OCI-LY3 (cell line): ENCODE measurements around the gene MPND.
A peak's percentile ranks its signal among the peaks of the same experiment; 100 is the strongest.

ENCODE experiments used
- H2AFZ ChIP-seq: fragments of 200-600, 300-600 bp; shearing (Covaris generic); 2 replicates; pipeline ENCODE4 v1.6.0; 2014; ENCODE audit warnings: antibody characterized with exemption, low read depth, low read length
- H3K27ac ChIP-seq: fragments of 200-600, 300-600 bp; sonication (generic); 2 replicates; pipeline ENCODE4 v1.5.1; 2014; ENCODE audit warnings: mild to moderate bottlenecking, low read length, moderate library complexity, mixed read lengths
- H3K27me3 ChIP-seq: fragments of 200-600, 300-600 bp; sonication (generic); 2 replicates; pipeline ENCODE4 v1.6.1; 2014; ENCODE audit warnings: low read depth, low read length, mixed read lengths
- H3K36me3 ChIP-seq: fragments of 200-600, 300-600 bp; sonication (generic); replicated peaks from 2 replicates; pipeline ENCODE3; 2014; ENCODE audit warnings: low read depth, low read length, mixed read lengths
- H3K4me1 ChIP-seq: fragments of 300-600, 200-600 bp; sonication (generic); 2 replicates; pipeline ENCODE4 v1.6.1; 2014; ENCODE audit warnings: low read length, mixed read lengths
- H3K4me2 ChIP-seq: fragments of 200-600, 300-600 bp; sonication (generic); 2 replicates; pipeline ENCODE4 v1.6.1; 2014; ENCODE audit warnings: low read length, mixed read lengths
- H3K4me3 ChIP-seq: fragments of 300-600, 200-600 bp; sonication (generic); 2 replicates; pipeline ENCODE4 v1.5.1; 2014; ENCODE audit warnings: antibody characterized with exemption, mild to moderate bottlenecking, low read length, moderate library complexity
- H3K79me2 ChIP-seq: fragments of 300-600, 200-600 bp; shearing (Covaris generic); 2 replicates; pipeline ENCODE4 v1.6.1; 2014; ENCODE audit warnings: mild to moderate bottlenecking, low read length, mixed read lengths
- H3K9ac ChIP-seq: fragments of 300-600, 200-600 bp; shearing (Covaris generic); 2 replicates; pipeline ENCODE4 v1.6.0; 2014; ENCODE audit warnings: mild to moderate bottlenecking, low read length, moderate library complexity
- H3K9me3 ChIP-seq: fragments of 200-600, 300-600 bp; shearing (Covaris generic); 2 replicates; pipeline ENCODE4 v1.6.1; 2014; ENCODE audit warnings: low read length, mixed read lengths; ENCODE audit not compliant: insufficient read depth
- H4K20me1 ChIP-seq: fragments of 200-600, 300-600 bp; sonication (generic); 2 replicates; pipeline ENCODE4 v1.6.1; 2016; ENCODE audit warnings: low read length, mixed read lengths; ENCODE audit not compliant: insufficient read depth
- CTCF ChIP-seq: fragments of 200-600, 300-600 bp; sonication (generic); IDR thresholded peaks from 2 replicates; pipeline ENCODE4 v1.5.1; 2014; ENCODE audit warnings: antibody characterized with exemption, low read length, low read depth
- EZH2phosphoT487 ChIP-seq: fragments of 200-600 bp; shearing (Covaris generic); IDR thresholded peaks from 2 replicates; pipeline ENCODE4 v1.6.1; 2018; ENCODE audit warnings: antibody characterized with exemption, mixed run types, low read depth

MPND gene

GRCh38 chr19:4376028-4376670 lies 32.8 kb downstream of the MPND start:
- H3K4me2 ChIP-seq = peak overlapping the region; percentile 73
- H3K27ac ChIP-seq = no peak overlapping the region
- peaks cover 4% of the 10 kb centered on the region; the same call in 1 of the 2 replicates for H3K27me3 ChIP-seq
- peaks cover 60% of the 10 kb centered on the region for H3K4me1 ChIP-seq
- no peak overlapping the region for H2AFZ ChIP-seq
- H3K9me3 ChIP-seq = no peaks in the 10 kb centered on the region
- H4K20me1 ChIP-seq = peaks cover 77% of the 10 kb centered on the region
- H3K79me2 ChIP-seq = peaks cover 95% of the 10 kb centered on the region
- peak overlapping the region; percentile 50 for H3K4me3 ChIP-seq
- TF ChIP-seq EZH2phosphoT487 = no peak
- no peak; the same call in 1 of the 2 replicates for TF ChIP-seq CTCF
- H3K9ac ChIP-seq = no peak overlapping the region
- peaks cover 6% of the 10 kb centered on the region for H3K36me3 ChIP-seq

- TF ChIP-seq CTCF (no peak), EZH2phosphoT487 (no peak)
- Histone ChIP-seq H3K79me2 (peaks cover 92% of the 10 kb centered on the region), H3K27ac (no peak overlapping the region), H3K4me3 (peak overlapping the region; percentile 50; the same call in 1 of the 2 replicates), H4K20me1 (peaks cover 80% of the 10 kb centered on the region), H3K4me2 (peak overlapping the region; percentile 73), H3K4me1 (peaks cover 60% of the 10 kb centered on the region), H3K9me3 (no peaks in the 10 kb centered on the region), H2AFZ (no peak overlapping the region), H3K36me3 (peaks cover 3% of the 10 kb centered on the region), H3K9ac (no peak overlapping the region), H3K27me3 (peaks cover 7% of the 10 kb centered on the region; the same call in 1 of the 2 replicates)
Observed at GRCh38 chr19:4376671-4376990, 33.3 kb downstream of the MPND start.

GRCh38 chr19:4376991-4377781 lies 33.8 kb downstream of the MPND start:
- TF ChIP-seq EZH2phosphoT487 = no peak
- no peak for TF ChIP-seq CTCF
- no peak overlapping the region for H2AFZ ChIP-seq
- no peaks in the 10 kb centered on the region for H3K9me3 ChIP-seq
- H3K4me3 ChIP-seq = no peak overlapping the region
- H4K20me1 ChIP-seq = peaks cover 80% of the 10 kb centered on the region
- no peak overlapping the region for H3K9ac ChIP-seq
- H3K27me3 ChIP-seq = peaks cover 9% of the 10 kb centered on the region; the same call in 1 of the 2 replicates
- H3K79me2 ChIP-seq = peaks cover 90% of the 10 kb centered on the region
- peak overlapping the region; percentile 73; the same call in 1 of the 2 replicates for H3K4me2 ChIP-seq
- peaks cover 3% of the 10 kb centered on the region for H3K36me3 ChIP-seq
- H3K27ac ChIP-seq = no peak overlapping the region
- peaks cover 58% of the 10 kb centered on the region for H3K4me1 ChIP-seq

- H4K20me1 ChIP-seq = peaks cover 84% of the 10 kb centered on the region
- no peak for TF ChIP-seq CTCF
- no peak for TF ChIP-seq EZH2phosphoT487
- peaks cover 61% of the 10 kb centered on the region for H3K4me1 ChIP-seq
- peak overlapping the region; percentile 66 for H3K4me3 ChIP-seq
- H3K79me2 ChIP-seq = peaks cover 84% of the 10 kb centered on the region
- H3K36me3 ChIP-seq = peaks cover 13% of the 10 kb centered on the region
- no peak overlapping the region for H3K9ac ChIP-seq
- H3K4me2 ChIP-seq = peak overlapping the region; percentile 98
- H3K9me3 ChIP-seq = no peaks in the 10 kb centered on the region
- no peak overlapping the region for H2AFZ ChIP-seq
- H3K27me3 ChIP-seq = peaks cover 9% of the 10 kb centered on the region; the same call in 1 of the 2 replicates
- no peak overlapping the region for H3K27ac ChIP-seq
Observed at GRCh38 chr19:4378886-4379285, 35.5 kb downstream of the MPND start.
